Gastrocnemius medialis (tissue), 4 donors: ENCODE results near the gene SH2D2A. TPM values are rescaled to one million over a fixed set of nuclear protein-coding genes. Genes with fewer than 3 reads are reported as not detected.

Experiments used
- ATAC-seq, 2 donors: fragments of 150-250 bp; one replicate each; pipeline ENCODE4 v1.9.1; 2016
- DNase-seq, 2 donors: peaks; one replicate each; pipeline ENCODE4 v3.0.0-alpha.2; 2019
- H3K27ac ChIP-seq, 4 donors: fragments of 200-600 bp; sonication (generic); 1 replicate in 1 of 4; 2 replicates in 3 of 4; pipeline ENCODE4 v1.5.1; 2016 to 2018; ENCODE audit warnings: mild to moderate bottlenecking in 2 of 4, moderate library complexity in 1 of 4
- H3K27me3 ChIP-seq, 3 donors: fragments of 200-600 bp; sonication (generic) in 2 of 3; 1 replicate in 1 of 3; 2 replicates in 2 of 3; pipeline versions ENCODE4 v1.5.1 to v1.6.0; 2016 to 2019; ENCODE audit warnings: mild to moderate bottlenecking in 1 of 3, moderate library complexity in 1 of 3
- H3K36me3 ChIP-seq, 2 donors: fragments of 200-600 bp; sonication (generic) in 1 of 2; one replicate each; pipeline ENCODE4 v1.5.1; 2017 to 2018
- H3K4me1 ChIP-seq, 2 donors: fragments of 200-600 bp; sonication (generic) in 1 of 2; one replicate each; pipeline ENCODE4 v1.5.1; 2016 to 2017; ENCODE audit warnings: mild to moderate bottlenecking in 2 of 2
- H3K4me3 ChIP-seq, 4 donors: fragments of 200-600 bp; sonication (generic) in 3 of 4; 1 replicate in 1 of 4; 2 replicates in 3 of 4; pipeline ENCODE4 v1.5.1; 2016 to 2019; ENCODE audit warnings: mild to moderate bottlenecking in 2 of 4
- H3K9me3 ChIP-seq, 3 donors: fragments of 200-600 bp; sonication (generic) in 2 of 3; 1 replicate in 1 of 3; 2 replicates in 2 of 3; pipeline ENCODE4 v1.5.1; 2016 to 2019
- CTCF ChIP-seq, 5 experiments: fragments of 450-650 bp in 3 of 5; fragments of 200-600 bp in 2 of 5; sonication (generic) in 2 of 5; IDR thresholded peaks in 4 of 5; conservative IDR thresholded peaks in 1 of 5; 1 replicate in 4 of 5; 2 replicates in 1 of 5; pipeline ENCODE4 v1.5.1; 2016 to 2019; ENCODE audit warnings: antibody characterized with exemption in 5 of 5, mild to moderate bottlenecking in 3 of 5, moderate library complexity in 3 of 5
- POLR2A ChIP-seq, 2 donors: fragments of 450-650 bp; IDR thresholded peaks; one replicate each; pipeline ENCODE4 v1.6.1; 2017; ENCODE audit warnings: antibody characterized with exemption in 2 of 2, mild to moderate bottlenecking in 2 of 2, moderate library complexity in 2 of 2
- in situ Hi-C, 4 donors: fragments of 200-750 bp; cut with MboI; loops; one replicate each; pipeline versions ENCODE4 v1.15.0 to v1.8.0; 2017; ENCODE audit warnings: low sequenced_read_pairs in 4 of 4
- intact Hi-C: fragments of 100-400 bp; cut with DNase I; formaldehyde crosslinking; loops from one replicate; pipeline ENCODE4 v1.15.1; 2023; ENCODE audit warnings: low total_unique reads
- total RNA-seq, 4 donors: library from RNA; depleted of rRNA; stranded (reverse); fragments of >200 nt; gene quantifications; one replicate each; pipeline versions ENCODE4 v1.1.0 to v1.2.3, GENCODE V29; 2016

The SH2D2A gene
- total RNA-seq, 4 donors from 2014 or later, result 0.82 to 1.1 TPM; not detected in 2

DNA sequence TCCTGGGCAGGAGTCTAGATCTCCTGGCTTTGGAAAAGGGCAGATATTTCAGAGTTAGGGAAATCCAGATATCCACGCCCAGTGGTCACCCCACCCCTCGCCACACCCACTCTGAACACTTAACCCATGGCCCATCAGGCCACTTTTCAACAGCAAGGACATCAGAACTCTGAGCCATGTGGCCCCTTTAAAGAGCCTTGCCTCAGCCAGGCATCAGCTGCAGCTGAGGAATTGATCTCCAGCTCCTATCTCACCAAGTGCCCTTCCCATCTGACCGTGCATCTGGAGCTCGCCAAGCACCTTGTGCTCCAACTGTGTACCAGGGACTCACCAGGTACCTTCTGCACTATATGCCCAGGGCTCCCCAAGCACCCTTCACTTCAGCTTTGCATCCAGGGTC, 20.2 kb upstream of the SH2D2A start:
- no peaks in the 10 kb centered on the region for H3K4me1 ChIP-seq
- in situ Hi-C loops, result no loop called here
- intact Hi-C loops, result loop anchor here (5.0 kb wide), 1 partner anchor 55 kb away; the partner anchor contains the start of gene PEAR1
- DNase-seq, result no peak
- no peaks in the 10 kb centered on the region for H3K36me3 ChIP-seq
- H3K27ac ChIP-seq, result no peak overlapping the region
- no peak for ATAC-seq
- no peak overlapping the region for H3K4me3 ChIP-seq
- H3K27me3 ChIP-seq, result peaks cover 0 to 7% (median 0%) of the 10 kb centered on the region in 3 donors
- H3K9me3 ChIP-seq, result no peaks in the 10 kb centered on the region
- no peak for TF ChIP-seq POLR2A (IDR thresholded peaks at IDR 0.05)
- TF ChIP-seq CTCF (IDR thresholded peaks at IDR 0.05 in 4 of 5, conservative IDR thresholded peaks at IDR 0.05 in 1 of 5), result no peak

- no peaks in the 10 kb centered on the region for H3K9me3 ChIP-seq
- intact Hi-C loops, result loop anchor here (5.0 kb wide), 1 partner anchor 56 kb away; the partner anchor contains the start of gene PEAR1
- H3K27ac ChIP-seq, result no peak overlapping the region
- DNase-seq, result no peak
- H3K36me3 ChIP-seq, result no peaks in the 10 kb centered on the region
- in situ Hi-C loops, result no loop called here
- no peak overlapping the region for H3K4me3 ChIP-seq
- TF ChIP-seq CTCF (IDR thresholded peaks at IDR 0.05 in 4 of 5, conservative IDR thresholded peaks at IDR 0.05 in 1 of 5) (no peak), POLR2A (IDR thresholded peaks at IDR 0.05) (no peak)
- peaks cover 0 to 7% (median 0%) of the 10 kb centered on the region in 3 donors for H3K27me3 ChIP-seq
- no peaks in the 10 kb centered on the region for H3K4me1 ChIP-seq
- ATAC-seq, result no peak
Measured at GRCh38 chr1:156836041-156836654, 19.5 kb upstream of the SH2D2A start.

GRCh38 chr1:156834322-156834721, 17.7 kb upstream of the SH2D2A start:
- DNase-seq, result no peak
- Histone ChIP-seq H3K27me3 (peaks cover 0 to 7% (median 0%) of the 10 kb centered on the region in 3 donors), H3K4me3 (no peak overlapping the region), H3K27ac (no peak overlapping the region), H3K9me3 (no peaks in the 10 kb centered on the region), H3K36me3 (no peaks in the 10 kb centered on the region), H3K4me1 (no peaks in the 10 kb centered on the region)
- in situ Hi-C loops, result no loop called here
- ATAC-seq, result no peak
- TF ChIP-seq POLR2A (IDR thresholded peaks at IDR 0.05), result no peak
- no peak for TF ChIP-seq CTCF (IDR thresholded peaks at IDR 0.05 in 4 of 5, conservative IDR thresholded peaks at IDR 0.05 in 1 of 5)
- intact Hi-C loops, result no loop called here

DNA sequence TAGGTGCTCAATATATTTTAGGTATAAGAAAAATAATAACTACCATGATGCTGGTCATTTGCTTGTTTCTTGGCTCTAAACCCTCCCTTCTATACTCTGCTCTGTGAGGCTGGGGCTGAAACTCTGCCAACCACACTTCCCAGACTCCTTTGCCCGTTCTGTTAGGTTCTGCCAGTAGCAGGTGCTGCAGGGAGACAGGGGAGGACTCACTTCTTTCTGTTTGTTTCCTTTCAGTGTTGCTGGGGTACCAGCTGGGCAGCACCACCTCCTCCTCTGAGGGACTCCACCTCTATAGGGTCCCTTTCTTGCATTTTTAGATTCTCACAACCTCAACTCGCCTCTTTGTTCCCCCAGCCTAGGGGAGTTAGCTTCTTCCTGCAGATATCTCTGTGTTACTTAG, 17.0 kb upstream of the SH2D2A start:
- Histone ChIP-seq H3K9me3 (no peaks in the 10 kb centered on the region), H3K27ac (no peak overlapping the region), H3K36me3 (no peaks in the 10 kb centered on the region), H3K27me3 (peaks cover 0 to 5% (median 0%) of the 10 kb centered on the region in 3 donors), H3K4me1 (no peaks in the 10 kb centered on the region), H3K4me3 (no peak overlapping the region)
- in situ Hi-C loops (no loop called here), intact Hi-C loops (no loop called here)
- ATAC-seq (no peak), DNase-seq (no peak)
- TF ChIP-seq CTCF (IDR thresholded peaks at IDR 0.05 in 4 of 5, conservative IDR thresholded peaks at IDR 0.05 in 1 of 5), result no peak
- TF ChIP-seq POLR2A (IDR thresholded peaks at IDR 0.05), result no peak

GRCh38 chr1:156832434-156832833, 15.8 kb upstream of the SH2D2A start:
- Histone ChIP-seq H3K4me3 (no peak overlapping the region), H3K9me3 (no peaks in the 10 kb centered on the region), H3K4me1 (no peaks in the 10 kb centered on the region), H3K27me3 (peaks cover 0 to 2% (median 0%) of the 10 kb centered on the region in 3 donors), H3K27ac (no peak overlapping the region), H3K36me3 (no peaks in the 10 kb centered on the region)
- intact Hi-C loops, result no loop called here
- no peak for ATAC-seq
- TF ChIP-seq POLR2A (IDR thresholded peaks at IDR 0.05) (no peak), CTCF (IDR thresholded peaks at IDR 0.05 in 4 of 5, conservative IDR thresholded peaks at IDR 0.05 in 1 of 5) (no peak)
- in situ Hi-C loops, result no loop called here
- no peak for DNase-seq
